ENCODE measurements around the gene SLC26A5. TPM values are rescaled to one million over a fixed set of nuclear protein-coding genes. Genes with fewer than 3 reads are reported as not detected.

Gene SLC26A5
- total RNA-seq, 1 donor from 2014 or later: 1.9 TPM

GRCh38 chr7:103396471-103396870 is 49.5 kb downstream of the SLC26A5 start:
- intact Hi-C loops (cut with DNase I): no loop called here
- Histone ChIP-seq H3K36me3 (no peaks in the 10 kb centered on the region), H3K27me3 (no peaks in the 10 kb centered on the region), H3K9me3 (no peaks in the 10 kb centered on the region), H3K27ac (no peak overlapping the region), H3K4me3 (no peak overlapping the region), H3K4me1 (no peaks in the 10 kb centered on the region)
- DNase-seq: no peak
- no peak for ATAC-seq
- TF ChIP-seq CTCF (IDR thresholded peaks at IDR 0.05): no peak

GRCh38 chr7:103395071-103395470 is 50.9 kb downstream of the SLC26A5 start:
- no peak overlapping the region for H3K4me3 ChIP-seq
- ATAC-seq: no peak

GRCh38 chr7:103394566-103394965 is 51.4 kb downstream of the SLC26A5 start:
- H3K4me1 ChIP-seq: no peaks in the 10 kb centered on the region
- ATAC-seq (no peak), DNase-seq (no peak)
- intact Hi-C loops (cut with DNase I): no loop called here
- H3K27ac ChIP-seq: no peak overlapping the region
- no peak overlapping the region for H3K4me3 ChIP-seq
- no peak for TF ChIP-seq CTCF (IDR thresholded peaks at IDR 0.05)
- H3K9me3 ChIP-seq: no peaks in the 10 kb centered on the region
- H3K27me3 ChIP-seq: no peaks in the 10 kb centered on the region
- H3K36me3 ChIP-seq: no peaks in the 10 kb centered on the region

More at GRCh38 chr7:103395071-103395470, 50.9 kb downstream of the SLC26A5 start:
- Histone ChIP-seq H3K27me3 (no peaks in the 10 kb centered on the region), H3K36me3 (no peaks in the 10 kb centered on the region), H3K4me1 (no peaks in the 10 kb centered on the region), H3K9me3 (no peaks in the 10 kb centered on the region), H3K27ac (no peak overlapping the region)
- intact Hi-C loops (cut with DNase I): no loop called here
- TF ChIP-seq CTCF (IDR thresholded peaks at IDR 0.05): no peak
- no peak for DNase-seq

- Histone ChIP-seq H3K27ac (no peak overlapping the region), H3K4me3 (no peak overlapping the region), H3K9me3 (no peaks in the 10 kb centered on the region), H3K36me3 (no peaks in the 10 kb centered on the region), H3K4me1 (no peaks in the 10 kb centered on the region), H3K27me3 (no peaks in the 10 kb centered on the region)
- DNase-seq (no peak), ATAC-seq (no peak)
- TF ChIP-seq CTCF (IDR thresholded peaks at IDR 0.05): no peak
- intact Hi-C loops (cut with DNase I): no loop called here
Measured at GRCh38 chr7:103391976-103392375, 54.0 kb downstream of the SLC26A5 start.

- no peaks in the 10 kb centered on the region for H3K9me3 ChIP-seq
- intact Hi-C loops (cut with DNase I): no loop called here
- TF ChIP-seq CTCF (IDR thresholded peaks at IDR 0.05): no peak
- no peak overlapping the region for H3K4me3 ChIP-seq
- no peak for DNase-seq
- H3K27me3 ChIP-seq: no peaks in the 10 kb centered on the region
- no peak overlapping the region for H3K27ac ChIP-seq
- H3K36me3 ChIP-seq: no peaks in the 10 kb centered on the region
- no peak for ATAC-seq
- H3K4me1 ChIP-seq: no peaks in the 10 kb centered on the region
Measured at GRCh38 chr7:103391150-103391549, 54.9 kb downstream of the SLC26A5 start.

- no peaks in the 10 kb centered on the region for H3K36me3 ChIP-seq
- ATAC-seq: no peak
Measured at GRCh38 chr7:103389263-103389662, 56.7 kb downstream of the SLC26A5 start.

More at GRCh38 chr7:103389263-103389662, 56.7 kb downstream of the SLC26A5 start:
- no peak for TF ChIP-seq CTCF (IDR thresholded peaks at IDR 0.05)
- Histone ChIP-seq H3K4me1 (no peaks in the 10 kb centered on the region), H3K27ac (no peak overlapping the region), H3K27me3 (no peaks in the 10 kb centered on the region), H3K9me3 (no peaks in the 10 kb centered on the region), H3K4me3 (no peak overlapping the region)
- intact Hi-C loops (cut with DNase I): no loop called here
- DNase-seq: no peak
